HCT116 (cell line): Measurements from ENCODE around the gene ENTR1.

Experiments
- ELF1 ChIP-seq: IDR thresholded peaks from 2 replicates; pipeline ENCODE4 v1.6.1; 2012; ENCODE audit warnings: low read depth, borderline replicate concordance
- EZH2phosphoT487 ChIP-seq: fragments of 200-600 bp; IDR thresholded peaks from 2 replicates; pipeline ENCODE4 v1.6.1; 2018; ENCODE audit warnings: antibody characterized with exemption, borderline replicate concordance
- POLR2A ChIP-seq: IDR thresholded peaks from 2 replicates; pipeline ENCODE4 v1.7.0; 2011; ENCODE audit warnings: borderline replicate concordance; ENCODE audit not compliant: insufficient read depth, insufficient read length; ENCODE audit errors: extremely low read depth
- POLR2AphosphoS5 ChIP-seq: IDR thresholded peaks from 2 replicates; pipeline ENCODE4 v1.6.1; 2011; ENCODE audit warnings: mild to moderate bottlenecking, low read depth, low read length, moderate library complexity
- SIN3A ChIP-seq: IDR thresholded peaks from 2 replicates; pipeline ENCODE4 v1.6.1; 2012; ENCODE audit warnings: low read depth
- SP1 ChIP-seq: IDR thresholded peaks from 2 replicates; pipeline ENCODE4 v1.6.1; 2012; ENCODE audit warnings: low read depth
- SRF ChIP-seq: IDR thresholded peaks from 2 replicates; pipeline ENCODE4 v1.6.1; 2012; ENCODE audit warnings: low read depth
- ZFX ChIP-seq: fragments of 450-650 bp; IDR thresholded peaks from 2 replicates; pipeline ENCODE4 v1.6.1; 2017
- TF ChIP-seq, protein P1 (sequence below), 3 experiments: fragments of 200-600 bp in 1 of 3; sonication (generic) in 1 of 3; IDR thresholded peaks in 2 of 3; conservative IDR thresholded peaks in 1 of 3; 2 replicates each; pipeline ENCODE4 v1.5.1; 2012 to 2017; ENCODE audit warnings: low read depth in 2 of 3, low read length in 2 of 3, antibody characterized with exemption in 1 of 3, borderline replicate concordance in 1 of 3, control low read depth in 1 of 3, mild to moderate bottlenecking in 1 of 3, mixed read lengths in 1 of 3, mixed run types in 1 of 3, moderate library complexity in 1 of 3; ENCODE audit not compliant: insufficient read depth in 1 of 3
- TF ChIP-seq, protein P2 (sequence below): IDR thresholded peaks from 2 replicates; pipeline ENCODE4 v1.6.1; 2012

- no peak for TF ChIP-seq POLR2A
- TF ChIP-seq, protein P1, sequence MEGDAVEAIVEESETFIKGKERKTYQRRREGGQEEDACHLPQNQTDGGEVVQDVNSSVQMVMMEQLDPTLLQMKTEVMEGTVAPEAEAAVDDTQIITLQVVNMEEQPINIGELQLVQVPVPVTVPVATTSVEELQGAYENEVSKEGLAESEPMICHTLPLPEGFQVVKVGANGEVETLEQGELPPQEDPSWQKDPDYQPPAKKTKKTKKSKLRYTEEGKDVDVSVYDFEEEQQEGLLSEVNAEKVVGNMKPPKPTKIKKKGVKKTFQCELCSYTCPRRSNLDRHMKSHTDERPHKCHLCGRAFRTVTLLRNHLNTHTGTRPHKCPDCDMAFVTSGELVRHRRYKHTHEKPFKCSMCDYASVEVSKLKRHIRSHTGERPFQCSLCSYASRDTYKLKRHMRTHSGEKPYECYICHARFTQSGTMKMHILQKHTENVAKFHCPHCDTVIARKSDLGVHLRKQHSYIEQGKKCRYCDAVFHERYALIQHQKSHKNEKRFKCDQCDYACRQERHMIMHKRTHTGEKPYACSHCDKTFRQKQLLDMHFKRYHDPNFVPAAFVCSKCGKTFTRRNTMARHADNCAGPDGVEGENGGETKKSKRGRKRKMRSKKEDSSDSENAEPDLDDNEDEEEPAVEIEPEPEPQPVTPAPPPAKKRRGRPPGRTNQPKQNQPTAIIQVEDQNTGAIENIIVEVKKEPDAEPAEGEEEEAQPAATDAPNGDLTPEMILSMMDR (IDR thresholded peaks at IDR 0.05 in 2 of 3, conservative IDR thresholded peaks at IDR 0.05 in 1 of 3; ENCODE audit: borderline replicate concordance in 1 of 3, insufficient read depth in 1 of 3, low read depth in 2 of 3, low read length in 2 of 3) = no peak
- TF ChIP-seq ZFX = no peak
- no peak for TF ChIP-seq SRF
- TF ChIP-seq ELF1 = no peak
- TF ChIP-seq, protein P2, sequence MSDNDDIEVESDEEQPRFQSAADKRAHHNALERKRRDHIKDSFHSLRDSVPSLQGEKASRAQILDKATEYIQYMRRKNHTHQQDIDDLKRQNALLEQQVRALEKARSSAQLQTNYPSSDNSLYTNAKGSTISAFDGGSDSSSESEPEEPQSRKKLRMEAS = no peak
- TF ChIP-seq EZH2phosphoT487 = no peak
- TF ChIP-seq SP1 = no peak
- no peak for TF ChIP-seq SIN3A
- TF ChIP-seq POLR2AphosphoS5 = no peak
Observed at GRCh38 chr9:136421791-136422190, 11.4 kb upstream of the ENTR1 start.
